Amniotic epithelial cell (primary cell): ENCODE data around the gene UQCC5.
"Not testable (repeated sequence)": the region's sequence is repeated elsewhere in the genome, so short reads cannot be mapped to it uniquely, and the experiment has no call there.

Source experiments
- DNase-seq: peaks from one replicate; pipeline ENCODE4 v3.0.0-alpha.2; 2010; ENCODE audit warnings: low read depth

UQCC5 gene

DNA sequence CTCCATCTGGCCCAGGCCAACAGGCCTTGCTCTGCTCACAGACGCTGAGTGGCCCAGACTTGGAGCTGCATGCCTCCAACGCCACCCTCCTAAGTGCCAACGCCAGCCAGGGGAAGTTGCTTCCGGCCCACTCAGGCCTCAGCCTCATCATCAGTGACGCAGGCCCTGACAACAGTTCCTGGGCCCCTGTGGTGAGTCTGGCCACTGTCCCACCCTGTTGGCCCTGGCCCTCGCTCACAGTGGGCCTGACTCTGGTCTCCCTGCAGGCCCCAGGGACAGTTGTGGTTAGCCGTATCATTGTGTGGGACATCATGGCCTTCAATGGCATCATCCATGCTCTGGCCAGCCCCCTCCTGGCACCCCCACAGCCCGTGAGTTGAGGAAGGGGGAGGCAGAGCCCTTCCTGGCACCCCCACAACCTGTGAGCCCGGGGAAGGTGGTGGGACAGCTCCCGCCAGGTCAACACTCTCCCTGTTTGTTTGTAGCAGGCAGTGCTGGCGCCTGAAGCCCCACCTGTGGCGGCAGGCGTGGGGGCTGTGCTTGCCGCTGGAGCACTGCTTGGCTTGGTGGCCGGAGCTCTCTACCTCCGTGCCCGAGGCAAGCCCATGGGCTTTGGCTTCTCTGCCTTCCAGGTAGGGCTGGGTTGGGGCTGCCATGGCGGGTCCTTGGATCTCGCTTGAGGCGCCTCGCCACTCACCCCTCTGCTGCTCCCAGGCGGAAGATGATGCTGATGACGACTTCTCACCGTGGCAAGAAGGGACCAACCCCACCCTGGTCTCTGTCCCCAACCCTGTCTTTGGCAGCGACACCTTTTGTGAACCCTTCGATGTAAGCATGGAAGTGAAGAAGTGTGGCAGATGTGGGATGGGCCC lies 12.8 kb upstream of the UQCC5 start:
- DNase-seq: no peak

DNA sequence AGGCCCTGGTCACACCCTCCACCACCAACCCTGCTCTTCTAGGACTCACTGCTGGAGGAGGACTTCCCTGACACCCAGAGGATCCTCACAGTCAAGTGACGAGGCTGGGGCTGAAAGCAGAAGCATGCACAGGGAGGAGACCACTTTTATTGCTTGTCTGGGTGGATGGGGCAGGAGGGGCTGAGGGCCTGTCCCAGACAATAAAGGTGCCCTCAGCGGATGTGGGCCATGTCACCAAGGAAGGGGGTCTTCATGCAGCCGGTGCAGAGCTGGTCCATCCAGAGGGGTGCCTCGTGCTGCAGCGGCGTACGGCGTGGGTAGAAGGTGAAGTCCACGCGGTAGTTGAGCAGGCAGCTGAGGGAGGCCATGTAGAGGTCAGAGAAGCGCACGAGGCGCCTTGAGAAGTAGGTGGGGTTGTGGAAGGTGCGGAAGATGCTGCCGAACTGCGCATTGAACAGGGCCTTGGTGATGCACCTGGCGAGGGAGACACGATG lies 12.1 kb upstream of the UQCC5 start:
- no peak for DNase-seq

DNA sequence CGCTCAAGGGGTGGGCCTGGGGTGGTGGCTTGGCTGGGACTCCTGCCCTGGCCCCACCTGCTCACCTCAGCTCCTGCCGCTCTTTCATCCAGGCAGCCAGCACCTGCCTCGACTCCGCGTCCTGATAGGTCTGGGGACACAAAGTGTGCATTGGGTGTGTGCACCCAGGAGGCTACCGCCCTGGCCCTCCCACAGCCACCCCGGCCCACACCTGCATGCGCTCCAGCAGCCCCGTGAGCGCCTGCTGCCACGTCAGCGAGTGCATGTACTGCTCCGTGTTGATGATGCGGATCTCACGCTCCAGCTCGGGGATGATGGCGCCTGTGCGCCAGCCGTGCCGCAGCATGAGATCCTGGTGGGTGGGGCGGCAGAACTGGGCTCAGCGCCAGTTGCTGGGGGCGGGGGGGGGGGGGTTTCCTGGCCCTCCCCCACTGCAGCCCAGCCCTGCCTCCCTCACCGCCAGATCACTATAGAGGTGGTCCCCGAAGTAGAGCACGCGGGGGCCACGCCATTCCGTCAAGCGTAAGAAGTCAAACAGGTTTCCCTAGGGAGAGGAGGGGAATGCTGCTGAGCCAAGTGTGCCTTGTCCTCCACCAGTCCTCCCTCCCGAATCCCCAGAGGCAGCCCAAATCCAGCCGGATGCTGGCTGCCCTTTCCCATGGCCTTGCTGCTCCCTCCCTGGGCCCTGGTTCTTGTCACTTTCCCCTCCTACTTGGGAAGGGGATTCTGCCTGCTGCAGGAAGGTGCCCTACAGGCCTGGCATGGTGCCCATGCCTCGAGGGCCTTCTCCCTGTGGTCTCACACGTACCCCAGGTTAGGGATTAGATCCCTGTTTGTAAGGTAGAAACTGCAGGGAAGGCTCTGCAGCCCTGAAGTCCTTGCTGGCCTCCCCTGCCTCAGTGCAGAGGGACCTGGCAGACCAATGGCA lies 11.4 kb upstream of the UQCC5 start:
- no peak for DNase-seq

DNA sequence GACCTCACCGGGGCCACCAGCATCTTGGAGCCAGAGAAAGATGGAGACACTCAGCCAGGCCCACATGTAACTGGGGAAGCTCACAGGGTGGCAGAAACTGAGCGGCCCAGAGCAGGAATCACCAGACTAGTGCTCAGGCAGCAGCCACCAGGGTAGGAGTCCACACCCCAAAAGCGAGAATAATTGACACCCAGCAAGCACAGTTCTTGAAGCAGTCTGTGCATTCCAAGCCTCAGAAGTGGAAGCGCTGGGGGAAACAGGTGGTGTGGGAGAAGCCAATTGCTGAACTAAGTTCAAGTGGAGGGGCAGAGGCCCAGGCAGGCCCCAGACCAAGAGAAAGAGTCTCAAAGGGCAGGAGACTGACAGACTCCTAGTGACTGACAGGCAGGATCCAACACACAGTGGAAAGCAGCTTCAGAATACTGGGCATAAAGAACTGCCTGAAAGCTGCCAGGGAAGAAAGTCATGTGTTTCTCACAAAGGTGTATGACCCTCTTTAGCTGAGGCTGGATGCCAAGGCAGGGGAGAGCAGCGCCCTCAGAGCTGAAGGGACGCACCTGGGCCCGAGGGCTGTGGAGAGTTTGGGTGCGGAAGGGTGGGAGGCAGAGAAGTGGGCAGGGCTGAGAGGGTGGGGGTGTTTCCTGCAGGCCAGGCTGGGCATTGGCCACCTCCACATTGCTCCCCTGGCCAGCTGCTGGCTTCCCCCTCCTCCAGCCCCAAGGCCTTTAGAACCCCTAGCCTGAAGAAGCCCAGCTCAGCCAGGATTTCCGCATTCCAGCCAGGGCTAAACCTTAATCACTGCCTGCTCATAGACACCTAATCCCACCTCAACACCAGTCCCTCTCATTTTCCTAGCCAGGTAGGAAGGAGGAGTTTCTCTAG lies 10.5 kb upstream of the UQCC5 start:
- DNase-seq: no peak

DNA sequence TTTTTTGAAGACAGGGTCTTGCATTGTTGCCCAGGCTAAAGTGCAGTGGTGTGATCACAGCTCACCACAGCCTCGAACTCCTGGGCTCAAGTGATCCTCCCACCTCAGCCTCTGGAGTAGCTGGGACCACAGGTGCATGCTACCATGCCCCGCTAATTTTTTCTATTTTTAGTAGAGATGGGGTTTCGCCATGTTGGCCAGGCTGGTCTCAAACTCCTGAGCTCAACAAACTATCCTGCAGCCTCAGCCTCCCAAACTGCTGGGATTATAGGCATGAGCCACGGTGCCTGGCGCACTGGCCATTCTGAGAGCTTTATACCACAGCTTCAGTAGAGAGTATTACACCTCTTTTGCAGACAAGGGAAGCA lies 9.8 kb upstream of the UQCC5 start:
- DNase-seq: not testable (repeated sequence)

DNA sequence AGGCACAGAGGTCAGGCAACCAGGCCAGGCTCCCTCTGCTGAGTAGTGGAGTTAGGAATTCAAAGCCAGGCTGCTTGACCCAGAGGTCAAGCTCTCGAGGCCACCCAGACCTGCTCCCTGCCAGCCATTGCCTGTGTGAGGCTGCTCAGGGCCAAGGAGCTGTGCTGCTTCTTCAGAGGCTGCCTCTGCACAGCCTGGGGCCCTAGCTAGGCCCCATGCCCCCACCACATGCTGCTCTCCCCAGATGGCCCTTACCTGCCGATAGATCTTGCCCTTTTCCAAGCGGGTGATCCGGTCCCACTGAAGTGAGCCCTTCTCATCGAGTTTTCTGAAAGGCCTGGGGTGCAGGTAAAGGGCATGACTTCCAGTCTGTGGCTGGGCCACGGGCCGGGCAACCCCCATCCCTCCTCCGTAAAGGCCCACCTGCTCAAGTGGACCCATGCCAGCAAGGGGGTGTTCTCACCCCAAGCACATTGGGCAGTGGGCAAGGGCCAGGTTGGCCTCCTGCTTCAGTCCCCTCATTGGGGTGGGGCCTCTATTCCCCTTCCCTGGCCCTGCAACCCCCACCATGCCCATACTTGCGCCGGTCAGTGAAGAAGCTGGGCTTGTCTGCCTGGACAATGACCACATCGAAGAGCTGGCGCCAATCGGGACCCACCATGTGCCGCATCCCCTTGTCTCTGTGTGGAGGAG lies 9.2 kb upstream of the UQCC5 start:
- peak; percentile 59 for DNase-seq

DNA sequence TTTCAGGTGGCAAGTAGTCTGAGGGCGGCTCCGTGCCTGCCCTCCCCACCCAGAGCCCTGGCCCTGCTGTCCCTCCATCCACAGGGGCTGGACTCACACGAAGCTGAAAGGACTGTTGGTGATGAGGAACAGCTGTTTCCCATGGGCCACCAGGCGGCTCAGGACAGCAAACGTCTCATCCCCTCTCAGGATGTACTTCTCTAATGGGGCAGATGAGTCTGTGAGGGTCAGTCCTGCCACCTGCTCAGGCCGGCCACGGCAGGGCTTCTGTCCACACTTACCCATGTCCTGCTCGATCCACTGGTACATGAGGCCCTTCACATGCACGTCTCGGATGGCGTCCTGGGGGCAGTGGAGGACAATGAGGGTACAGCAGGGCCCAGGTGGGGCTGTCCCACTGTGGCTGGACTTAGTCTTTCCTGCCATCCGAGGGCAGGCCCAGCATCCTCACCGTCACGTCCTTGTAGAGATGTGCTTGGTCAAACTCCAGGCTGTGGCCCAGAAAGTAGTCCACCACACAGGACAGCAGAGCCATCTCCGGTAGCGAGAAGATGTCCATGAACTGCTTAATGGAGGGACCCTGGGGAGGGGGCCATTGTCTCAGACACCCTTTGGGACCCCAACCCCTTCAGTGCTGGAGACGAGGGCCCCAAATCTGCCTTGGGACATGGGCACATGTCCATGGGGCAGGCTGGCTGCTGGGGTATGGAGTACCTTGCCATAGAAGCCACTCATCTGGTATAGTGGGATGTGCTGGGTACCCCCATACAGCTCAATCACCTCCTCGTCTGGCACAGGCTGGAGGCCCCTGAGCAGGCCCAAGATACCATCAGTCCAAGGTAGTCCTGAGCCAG lies 8.4 kb upstream of the UQCC5 start:
- no peak for DNase-seq

DNA sequence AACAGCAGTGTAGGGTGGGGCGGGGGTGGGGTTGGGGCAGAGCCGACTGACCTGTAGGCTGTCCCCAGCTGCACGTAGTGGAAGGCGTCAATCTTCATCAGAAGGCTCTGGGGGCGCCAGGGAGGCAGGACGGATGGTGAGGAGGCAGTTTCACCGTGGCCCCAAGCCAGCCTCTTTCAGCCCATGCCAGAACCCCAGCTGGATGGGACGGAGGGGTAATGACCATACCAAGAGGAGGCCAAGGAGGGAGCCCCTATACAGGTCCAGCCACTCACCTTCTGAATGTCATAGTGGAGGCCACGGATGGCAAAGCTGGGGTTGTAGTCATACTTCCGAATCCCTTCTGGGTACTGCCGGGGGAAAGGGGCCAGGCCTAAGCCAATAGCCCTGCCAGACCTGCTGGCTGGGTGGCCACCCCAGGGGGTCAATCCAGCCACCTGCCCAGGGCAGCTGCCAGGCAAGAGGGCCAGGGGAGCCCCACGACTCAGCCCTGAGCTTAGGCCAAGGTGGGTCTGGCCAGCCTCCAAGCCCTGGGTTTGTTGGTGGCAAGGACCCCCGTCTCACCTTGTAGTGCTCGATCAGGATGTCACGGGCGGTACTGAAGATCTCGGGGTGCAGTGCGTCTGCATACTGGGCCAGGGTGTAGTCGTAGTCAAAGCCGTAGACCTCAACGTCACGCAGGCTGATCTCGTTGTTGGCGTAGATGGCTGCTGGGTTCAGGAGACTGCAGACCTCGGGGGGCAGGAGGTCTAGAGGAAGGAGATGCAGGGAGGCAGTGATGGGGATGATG lies 7.6 kb upstream of the UQCC5 start:
- DNase-seq: no peak

DNA sequence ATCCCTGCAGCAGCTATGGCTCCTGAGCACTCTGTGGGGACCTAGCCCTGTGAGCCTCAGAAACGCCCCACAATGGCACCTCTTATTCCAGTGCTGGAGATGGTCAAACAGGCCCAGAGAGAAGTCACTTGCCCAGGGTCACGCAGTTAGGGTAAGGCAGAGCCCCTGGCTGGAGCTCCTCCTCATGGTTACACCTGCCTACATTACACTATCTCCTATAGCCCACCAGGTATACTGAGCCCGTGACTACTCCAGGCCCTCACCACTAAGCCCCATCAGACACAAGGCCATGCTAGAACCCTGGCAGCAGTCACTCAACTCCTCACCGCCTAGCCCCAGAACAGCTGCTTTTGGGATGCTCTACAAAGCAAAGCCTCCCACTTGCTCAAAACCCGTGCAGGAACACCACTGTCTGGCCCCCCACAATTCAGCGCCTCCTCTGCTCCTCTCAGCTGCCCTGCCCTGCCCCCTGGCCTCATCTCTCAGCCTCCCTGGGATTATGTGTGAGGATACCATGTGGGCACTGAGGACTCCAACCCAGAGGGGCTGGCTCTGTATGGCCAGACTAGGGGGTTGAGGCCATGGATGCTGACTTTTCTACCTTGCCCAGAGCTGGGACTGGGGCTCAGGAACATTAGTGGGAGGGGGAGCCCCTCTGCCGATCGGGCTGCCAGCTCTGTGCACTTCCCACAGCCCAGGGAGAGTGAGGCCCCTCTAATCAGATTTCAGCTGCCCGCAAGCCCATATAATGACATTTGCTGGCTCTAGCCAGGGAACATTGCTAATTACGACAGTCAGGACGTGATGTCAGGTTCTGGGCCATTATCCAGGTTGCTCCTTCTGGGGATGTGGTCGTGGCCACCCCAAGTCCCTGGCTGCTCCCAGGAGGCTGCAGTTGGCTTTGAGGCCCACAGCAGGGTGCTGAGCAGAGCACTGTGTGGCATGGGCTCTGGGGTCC lies 6.8 kb upstream of the UQCC5 start:
- DNase-seq: peak; percentile 63

DNA sequence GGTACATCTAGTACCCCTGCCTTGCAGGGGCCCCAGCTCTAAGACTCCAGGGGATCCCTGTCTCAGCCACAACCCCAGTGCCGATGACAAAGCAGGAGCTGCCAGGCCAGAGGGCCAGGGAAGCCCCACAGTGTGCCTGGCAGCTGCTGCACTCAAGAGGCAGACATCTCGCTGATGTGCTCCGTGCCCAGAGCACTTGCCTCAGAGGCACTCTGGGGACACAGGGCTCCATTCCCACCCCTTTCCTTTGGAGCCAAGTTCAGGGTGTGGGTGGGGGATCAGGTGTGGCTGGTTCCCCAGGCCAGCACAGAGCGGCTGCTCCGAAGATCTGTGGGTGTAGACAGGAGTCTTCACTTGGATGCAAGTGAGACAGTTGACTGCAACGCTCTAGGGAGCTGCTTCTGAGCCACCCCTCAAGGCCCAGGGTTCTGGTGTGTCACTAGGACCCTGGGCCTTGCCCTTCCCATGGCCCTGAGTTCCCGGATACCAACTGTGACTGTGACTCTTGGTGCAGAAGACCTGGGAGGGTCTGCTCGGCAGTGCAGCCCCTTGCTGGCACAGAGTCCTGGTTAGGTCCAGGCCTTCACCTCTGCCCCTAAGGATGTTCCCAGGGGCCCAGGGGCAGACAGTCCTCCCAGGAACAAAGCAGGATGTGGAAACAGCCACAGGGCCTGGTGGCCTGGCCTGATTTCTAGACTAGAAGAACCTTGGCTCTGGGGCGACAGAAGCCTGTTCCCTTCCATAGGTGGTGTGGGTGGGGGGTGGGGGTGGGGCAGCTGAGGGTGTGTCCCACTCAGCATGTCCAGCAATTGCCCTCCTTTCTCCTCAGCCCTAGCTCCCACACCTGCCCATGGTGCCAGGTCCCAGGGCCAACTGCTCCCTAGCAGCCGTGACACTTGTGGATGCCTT lies 5.2 kb upstream of the UQCC5 start:
- DNase-seq: no peak

DNA sequence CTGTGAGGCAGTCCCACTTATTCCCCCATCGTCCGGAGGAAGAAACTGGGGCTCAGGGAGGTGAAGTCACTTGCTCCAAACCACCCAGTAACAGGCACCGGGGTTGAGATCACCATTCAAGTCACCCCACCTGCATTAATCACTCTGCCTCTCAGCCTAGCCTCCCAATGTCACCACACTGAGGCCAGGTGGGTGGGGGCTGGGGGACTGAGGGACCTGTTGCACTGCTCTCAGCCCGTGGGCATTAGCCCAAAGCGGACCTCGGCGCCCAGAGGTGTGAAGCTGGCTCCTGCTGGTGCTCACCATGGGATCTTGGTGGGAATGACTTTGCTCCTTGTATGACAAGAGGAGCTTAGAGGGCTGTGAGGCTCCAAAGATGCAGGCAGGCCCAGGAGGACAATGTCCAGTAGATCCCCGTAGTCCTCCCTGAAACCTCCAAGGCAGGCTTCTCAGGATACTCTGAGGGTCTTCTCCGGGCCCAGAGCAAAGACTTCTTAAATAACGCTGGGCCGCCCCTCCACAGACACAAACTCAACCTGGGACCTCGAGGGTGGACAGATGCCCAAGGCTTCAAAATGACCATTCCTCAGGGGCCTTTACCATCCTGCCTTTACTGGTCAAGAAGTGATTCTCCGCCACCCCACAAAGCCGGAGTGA lies 4.4 kb upstream of the UQCC5 start:
- DNase-seq: peak; percentile 17

DNA sequence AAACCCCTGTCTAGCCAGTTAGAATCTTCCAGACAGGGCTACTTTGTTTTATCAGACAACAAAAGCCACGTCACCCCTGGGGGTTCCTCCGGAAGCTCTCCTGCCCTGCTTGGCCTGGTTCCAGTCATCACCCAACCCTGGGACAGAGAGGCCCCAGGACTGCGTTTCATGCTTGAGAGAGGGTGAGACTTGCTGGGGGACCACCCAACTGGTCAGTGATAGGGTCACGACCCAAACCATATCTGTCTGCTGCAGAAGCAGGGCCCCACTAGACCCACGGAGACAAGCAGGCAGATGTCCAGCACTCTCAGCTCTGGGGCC lies 3.9 kb upstream of the UQCC5 start:
- DNase-seq: peak; percentile 76

DNA sequence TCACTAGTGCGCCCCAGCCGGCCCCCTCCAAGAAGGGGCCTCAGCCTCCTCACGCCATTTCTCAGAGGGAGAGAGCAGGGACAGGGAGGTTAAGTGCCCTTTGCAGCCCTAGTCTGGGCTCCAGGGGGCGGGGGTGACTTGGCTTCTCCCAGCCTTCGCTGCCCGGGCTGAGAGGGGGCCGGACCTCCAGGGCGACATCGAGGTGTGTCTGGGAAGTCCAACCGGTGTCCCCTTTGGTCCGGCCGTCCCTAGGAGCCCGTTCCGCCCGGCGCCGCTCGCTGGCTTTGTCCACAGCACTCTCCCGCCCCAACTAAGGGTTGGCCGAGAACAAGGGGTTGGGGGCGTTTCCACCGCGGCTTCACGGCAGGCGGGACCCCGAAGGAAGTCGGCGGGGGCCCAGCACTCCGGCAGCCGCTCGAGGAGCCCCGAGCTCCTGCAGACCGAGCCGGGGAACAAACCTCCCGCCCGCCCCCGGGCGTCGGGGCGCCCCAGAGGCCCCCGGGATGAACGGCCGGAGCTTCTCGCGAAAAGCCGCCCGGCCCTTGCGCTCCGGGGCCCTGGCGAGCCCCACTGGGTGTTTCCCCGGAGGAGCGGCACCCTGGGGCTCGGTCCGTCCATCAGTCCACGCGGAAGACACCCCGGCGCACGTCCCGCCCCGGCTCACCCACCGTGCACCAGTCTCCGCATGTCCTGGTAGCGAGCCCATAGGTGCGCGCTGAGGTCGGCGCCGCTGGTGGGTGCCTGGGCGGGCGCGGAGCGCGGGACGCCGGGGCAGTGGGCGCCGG lies 3.4 kb upstream of the UQCC5 start:
- DNase-seq: no peak

DNA sequence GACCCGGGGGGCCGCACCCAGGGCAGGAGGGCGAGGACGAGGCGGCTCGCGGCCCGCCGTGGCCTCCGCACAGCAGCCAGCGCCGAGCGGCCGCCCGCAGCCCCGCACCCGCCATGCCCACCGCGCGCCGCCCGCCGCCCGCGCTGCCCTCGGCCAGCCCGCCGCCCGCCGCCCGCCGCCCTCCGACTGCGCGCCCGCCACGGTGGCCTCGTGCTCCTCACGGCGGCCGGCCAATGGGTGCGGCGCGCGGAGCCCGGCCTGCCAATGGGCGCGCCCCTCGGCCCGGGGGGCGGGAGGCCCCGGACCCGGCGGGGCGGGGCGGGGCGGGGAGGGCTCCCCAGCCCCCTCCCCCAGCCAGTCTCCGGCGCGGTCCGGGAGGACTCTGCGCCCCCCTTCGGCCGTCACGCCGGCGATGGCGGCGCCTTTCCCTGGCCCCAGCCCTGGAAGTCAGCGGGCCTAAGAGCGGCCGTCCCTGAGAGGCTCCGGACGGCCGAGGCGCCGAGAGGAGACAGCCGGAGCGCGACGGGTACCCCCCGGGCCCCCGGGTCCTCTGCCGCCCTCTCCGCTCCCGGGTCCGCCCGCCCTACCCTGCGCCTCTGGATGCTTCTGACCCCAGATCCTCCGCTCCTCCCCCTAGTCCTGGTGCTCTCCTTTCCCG lies 2.7 kb upstream of the UQCC5 start, which contains the start of gene NT5DC2:
Gene NT5DC2 (minus strand): TSS at position 235 of the 658 bp plus-strand sequence. CDS start 120 bp downstream, at position 115.
- DNase-seq: peak; percentile 47
